Stimulated activated CD4-positive, alpha-beta T cell treated with anti-CD3 and anti-CD28 coated beads, Interleukin-4, amount 100 ng/mL, for 48 hours (primary cell): Measurements from ENCODE around the gene CRACDL.

Experiments used
- DNase-seq, 2 donors: peaks; one replicate each; pipeline ENCODE4 v3.0.0-alpha.2; 2020; ENCODE audit warnings: low read depth in 2 of 2

Gene CRACDL

DNA sequence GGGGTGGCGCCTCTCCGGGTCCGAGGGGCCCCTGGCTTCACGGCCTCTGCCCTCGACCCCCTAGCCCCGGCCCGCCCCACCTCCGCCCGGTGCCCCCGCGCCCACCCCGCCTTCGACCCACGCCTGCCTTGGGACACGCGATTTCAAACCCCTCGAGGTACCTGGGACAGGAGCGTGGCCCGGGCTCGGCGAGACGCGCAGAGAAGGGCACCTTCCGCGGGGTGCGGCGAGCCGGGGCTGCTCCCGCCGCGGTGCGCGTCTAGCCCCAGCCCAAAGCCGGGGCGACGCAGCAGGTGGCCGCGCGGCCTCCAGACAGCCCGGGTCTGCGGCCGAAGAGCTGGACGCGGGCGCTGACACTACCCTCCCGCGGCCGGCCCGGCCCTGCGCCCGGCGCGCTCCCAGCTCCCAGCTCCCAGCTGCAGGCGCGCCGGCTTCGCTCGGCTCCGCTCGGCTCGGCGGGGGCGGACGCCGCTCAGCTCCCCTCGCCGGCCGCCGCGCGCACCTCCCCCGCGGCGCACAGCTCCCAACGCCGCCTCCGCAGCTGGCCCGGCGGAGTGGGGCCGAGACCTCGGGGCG is at the start of gene CRACDL:
Gene CRACDL (minus strand): TSS at position 449 of the 576 bp plus-strand sequence. CDS start 89,425 bp downstream, outside the sequence.
- DNase-seq, result no peak

DNA sequence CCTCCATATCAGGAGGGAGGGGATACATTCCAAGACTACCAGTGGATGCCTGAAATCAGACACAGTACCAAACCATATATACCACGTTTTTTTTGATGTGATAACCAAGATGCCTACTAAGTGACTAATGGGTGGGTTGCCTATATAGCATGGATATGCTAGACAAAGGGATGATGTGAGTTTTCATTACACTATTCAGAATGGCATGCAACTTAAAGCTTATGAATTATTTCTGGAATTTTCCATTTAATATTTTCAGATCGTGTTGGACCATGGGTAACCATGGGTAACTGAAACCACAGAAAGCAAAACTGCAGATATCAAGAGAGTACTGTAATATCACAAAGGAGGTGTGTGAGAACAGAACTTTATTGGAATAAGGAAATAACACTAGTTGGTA is 39.6 kb upstream of the CRACDL start:
- DNase-seq, result no peak

DNA sequence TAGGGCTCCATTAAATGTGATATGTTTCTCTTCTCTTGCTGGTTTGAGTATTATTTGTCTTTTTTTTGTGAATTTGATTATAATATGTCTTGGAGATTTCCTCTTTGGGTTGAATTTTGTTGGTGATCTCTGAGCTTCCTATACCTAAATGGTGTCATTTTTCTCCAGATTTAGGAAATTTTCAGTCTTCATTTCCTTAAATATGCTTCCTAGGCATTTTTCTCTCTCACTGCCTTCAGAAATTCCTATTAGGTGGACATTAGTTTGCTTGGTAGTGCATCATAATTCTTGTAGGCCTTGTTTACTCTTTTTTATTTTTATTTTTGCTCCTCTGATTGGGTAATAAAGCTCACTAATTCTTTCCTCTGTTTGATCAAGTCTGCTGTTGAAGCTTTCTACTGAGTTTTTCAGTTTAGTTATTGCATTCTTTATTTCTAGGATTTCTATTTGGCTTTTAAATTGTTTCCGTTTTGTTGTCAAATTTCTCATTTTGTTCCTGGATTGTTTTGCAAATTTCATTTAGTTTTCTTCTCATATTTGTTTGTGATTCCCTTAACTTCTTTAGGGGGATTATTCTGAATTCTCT is 36.6 kb upstream of the CRACDL start:
- no peak for DNase-seq

DNA sequence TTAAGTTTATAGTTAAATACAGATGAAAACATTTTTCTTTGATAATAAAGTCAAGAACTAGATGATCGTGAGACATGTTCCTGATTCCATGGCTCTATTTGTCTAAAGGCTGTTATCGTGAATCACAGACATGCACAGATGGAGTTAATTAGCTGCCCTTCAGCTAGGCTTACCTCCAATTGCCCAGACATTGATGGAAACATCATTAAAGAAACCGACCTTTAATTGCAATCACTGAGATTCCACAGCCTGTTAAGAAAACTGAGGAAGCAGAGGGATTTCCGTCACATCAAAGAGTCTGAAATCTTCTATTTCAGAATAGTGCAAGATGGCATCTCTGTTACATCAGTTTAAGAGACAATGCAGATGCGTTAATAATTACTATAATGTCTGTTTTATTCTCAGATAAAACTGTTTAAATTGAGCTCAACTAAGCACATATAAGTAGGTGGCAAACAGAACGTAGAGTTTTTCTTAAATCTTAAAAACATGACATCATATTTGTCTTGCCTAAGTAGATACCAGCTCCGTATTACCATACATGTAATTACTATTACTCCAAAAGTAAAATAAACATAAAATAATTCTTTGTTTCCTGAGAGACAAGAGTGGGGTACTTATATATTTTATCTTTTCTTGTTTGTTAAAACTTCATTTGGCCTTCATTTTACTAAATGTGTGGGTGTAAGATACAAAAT is 23.9 kb upstream of the CRACDL start:
- DNase-seq, result no peak

DNA sequence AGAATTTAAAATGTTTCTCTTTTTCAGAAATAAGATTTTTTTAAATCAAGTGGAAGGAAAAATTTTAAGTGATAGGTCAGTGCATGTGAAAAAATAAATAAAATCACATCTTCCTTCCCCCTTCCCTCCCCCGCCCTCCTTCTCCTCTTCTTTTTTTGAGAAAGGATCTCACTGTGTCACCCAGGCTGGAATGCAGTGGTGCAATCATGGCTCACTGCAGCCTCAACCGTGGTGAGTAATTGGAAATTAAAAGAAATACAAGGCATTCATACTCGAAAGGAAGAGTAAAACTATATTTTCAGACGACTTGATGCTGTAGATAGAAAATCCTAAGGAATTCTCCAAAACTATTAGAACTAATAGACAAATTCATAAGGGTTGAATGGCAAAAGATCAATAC is 16.9 kb upstream of the CRACDL start:
- no peak for DNase-seq

- DNase-seq, result no peak
Observed at GRCh38 chr2:98948956-98949739, 13.1 kb upstream of the CRACDL start.

GRCh38 chr2:98947554-98947953 is 11.5 kb upstream of the CRACDL start:
- DNase-seq, result no peak

DNA sequence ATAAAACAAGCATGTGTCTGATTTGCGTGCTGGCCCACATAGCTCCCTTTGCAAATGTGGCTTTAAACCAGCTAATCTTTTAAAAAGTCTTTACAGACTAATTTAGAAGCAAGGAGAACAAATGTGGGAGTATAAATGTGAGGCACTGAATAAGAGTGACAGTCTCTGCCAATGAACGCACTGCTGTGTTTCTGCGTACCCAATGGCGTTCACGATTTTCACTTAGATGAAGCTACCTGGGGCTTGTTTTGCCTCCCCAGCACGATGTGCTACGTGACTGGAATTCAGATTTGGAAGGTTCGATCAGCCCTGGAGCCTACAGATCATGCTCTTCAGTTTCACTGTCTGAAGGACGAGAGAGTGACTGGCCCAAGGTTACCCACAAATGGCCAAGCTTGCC is 10.8 kb upstream of the CRACDL start:
- DNase-seq, result no peak

GRCh38 chr2:98944775-98945174 is 8.8 kb upstream of the CRACDL start:
- no peak for DNase-seq

DNA sequence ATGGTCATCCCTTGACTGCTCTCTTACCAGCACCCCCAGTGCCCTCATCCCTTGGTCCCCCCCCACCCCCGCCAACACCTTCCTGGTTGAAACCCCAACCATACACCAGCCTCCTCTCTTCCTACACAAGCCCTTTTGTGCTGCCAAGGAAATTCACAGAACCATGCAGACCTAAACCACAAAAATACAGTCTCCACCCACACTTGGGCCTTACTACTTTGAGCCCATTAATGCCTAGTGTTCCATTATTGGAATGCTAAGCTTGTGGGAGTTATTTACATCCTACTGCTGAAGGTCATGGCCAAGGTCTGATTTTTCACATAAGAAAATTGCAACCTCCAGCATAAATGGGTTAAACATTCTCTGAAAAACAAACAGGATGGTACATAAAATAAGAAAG is 4.1 kb upstream of the CRACDL start:
- DNase-seq, result no peak

DNA sequence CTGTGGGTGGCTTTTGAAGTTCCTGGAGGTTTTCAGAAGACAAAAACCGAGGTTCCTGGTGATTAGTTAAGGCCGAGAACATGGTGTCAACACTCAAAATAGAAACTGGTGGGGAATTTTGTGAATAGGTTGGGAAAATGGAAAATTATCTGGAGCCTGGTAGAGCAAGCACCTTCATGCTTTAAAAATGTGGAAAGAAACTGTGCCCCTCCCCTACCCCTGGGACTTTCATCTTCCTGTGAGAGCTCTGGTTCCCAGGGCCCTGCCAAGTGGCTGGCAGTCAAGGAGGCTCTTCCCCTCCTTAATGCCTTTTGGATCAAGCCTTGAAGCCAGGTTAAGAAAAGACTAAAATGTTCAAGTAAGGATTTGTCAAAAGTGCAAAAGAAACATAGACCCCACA is 1.9 kb upstream of the CRACDL start:
- no peak for DNase-seq

DNA sequence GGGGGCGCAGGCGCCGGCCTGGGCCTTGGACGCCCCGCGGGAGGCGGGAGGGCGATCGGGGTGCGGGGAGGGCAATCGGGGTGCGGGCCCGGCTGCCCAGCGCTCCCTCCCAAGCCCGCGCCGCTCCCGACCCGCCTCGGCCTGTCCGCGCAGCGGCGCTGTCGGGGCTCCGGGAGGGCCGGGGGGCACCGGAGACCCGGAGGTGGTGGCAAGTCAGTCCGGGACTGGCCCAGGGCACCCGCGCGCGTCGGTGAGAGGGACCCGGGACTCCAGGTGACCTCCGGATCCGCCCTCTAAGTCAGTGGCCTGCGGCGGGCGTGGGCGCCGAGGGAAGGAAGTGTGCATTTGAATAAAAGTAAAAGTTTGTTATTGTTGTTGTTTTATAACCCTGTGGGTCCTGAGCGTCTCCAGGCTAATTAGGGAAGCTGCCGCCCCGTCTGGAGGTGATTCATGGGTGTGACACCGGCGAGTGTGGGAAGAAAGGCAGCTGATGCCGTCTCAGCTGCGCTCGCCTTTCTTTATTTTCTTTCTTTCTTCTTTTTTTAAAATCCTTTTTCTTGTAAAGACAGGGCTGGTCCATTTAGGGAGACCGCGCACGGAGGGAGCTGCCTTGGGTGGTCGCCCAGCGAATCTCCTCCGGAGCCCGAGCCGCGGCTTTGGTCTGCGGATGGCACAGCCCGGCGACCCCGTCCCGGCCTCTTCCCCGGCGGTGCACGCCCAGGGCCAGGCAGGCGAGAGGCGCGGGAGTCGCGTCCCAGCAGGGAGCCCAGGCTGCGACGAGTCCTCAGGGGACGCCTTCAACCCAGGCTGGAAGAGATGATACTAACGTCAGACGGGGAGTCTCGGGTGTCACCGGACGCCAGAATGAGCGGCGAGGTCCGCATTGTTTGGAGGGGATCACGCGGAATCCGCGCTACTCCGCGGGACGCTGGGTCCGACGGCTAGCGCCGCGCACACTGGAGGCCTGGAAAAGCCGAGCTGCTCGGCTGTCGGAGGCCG is 627 bp upstream of the CRACDL start:
- no peak for DNase-seq

DNA sequence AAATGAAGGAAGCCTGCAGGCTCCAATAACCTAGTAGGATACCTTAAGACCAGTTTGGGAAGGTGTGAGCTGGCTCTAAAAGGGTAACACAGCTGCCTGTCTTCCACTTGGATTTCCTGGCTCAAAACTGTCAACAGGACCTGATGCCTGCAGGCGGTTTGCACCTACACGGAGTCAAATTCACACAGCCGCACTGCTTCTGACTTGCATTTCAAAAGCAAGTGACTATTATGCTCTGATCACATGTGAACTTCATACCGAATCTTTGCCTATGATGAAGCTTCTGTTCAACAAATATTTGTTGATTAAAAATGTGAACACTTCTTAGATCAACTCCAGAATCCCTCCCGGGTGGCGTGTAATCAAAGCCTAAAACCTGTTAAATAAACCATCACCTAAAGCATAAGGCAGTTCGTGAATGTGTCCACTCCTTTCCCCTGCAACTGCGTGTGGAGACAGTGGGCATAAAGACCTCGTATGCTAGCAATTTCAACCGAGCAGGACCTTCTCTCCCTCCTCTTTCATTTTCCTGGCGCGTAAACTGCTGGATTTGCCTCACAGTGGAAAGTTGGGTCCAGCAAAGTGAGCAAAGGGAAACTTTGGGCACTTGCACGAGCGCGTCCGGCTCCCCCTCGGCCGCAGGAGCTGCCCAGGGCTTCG is 784 bp downstream of the CRACDL start:
- DNase-seq, result no peak

DNA sequence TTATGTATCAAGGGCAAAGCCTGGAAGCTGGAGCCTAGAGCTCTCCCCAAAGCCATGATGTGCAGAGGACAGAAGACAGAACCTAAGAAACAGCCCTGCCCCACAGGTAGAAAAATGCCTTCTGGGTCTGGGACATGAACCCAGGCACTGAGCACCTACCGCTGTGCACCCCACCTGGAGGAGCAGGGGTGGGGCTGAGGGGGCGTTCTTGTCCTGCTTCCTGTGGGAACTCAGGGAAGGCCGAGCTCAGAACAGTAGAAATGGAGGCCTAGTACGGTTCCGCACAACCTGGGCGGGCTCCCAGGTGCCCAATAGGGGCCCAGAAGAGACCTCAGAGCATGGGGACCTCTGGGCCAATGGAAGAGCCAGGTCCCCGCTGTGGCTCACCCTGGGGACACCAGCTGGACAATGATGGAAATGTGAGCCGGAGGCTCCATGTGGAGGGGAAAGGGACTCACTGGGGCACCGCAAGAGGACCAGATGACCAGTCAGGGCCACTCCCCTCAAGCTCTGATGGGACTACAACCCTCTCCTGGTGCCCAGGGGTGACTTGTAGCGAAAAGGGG is 3.2 kb downstream of the CRACDL start:
- no peak for DNase-seq

- no peak for DNase-seq
Observed at GRCh38 chr2:98932164-98932563, 3.9 kb downstream of the CRACDL start.

DNA sequence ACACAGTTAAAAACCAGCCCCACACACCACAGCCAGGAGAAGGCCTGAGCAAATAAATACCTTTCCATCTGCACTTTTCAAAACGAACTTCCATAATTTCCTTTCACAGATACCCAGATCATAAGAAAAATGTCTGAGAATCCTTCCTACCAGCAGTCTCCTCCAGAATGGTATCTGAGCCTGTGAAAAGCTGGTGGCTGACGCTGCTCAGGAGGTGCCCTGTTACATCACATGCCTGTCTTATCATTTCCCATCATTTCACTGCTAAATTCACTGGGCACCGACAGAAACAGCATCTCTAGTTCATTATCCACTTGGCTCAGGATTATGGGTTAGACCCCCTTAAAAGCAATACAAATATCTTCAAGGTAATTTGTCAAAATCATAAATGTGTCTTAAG is 4.4 kb downstream of the CRACDL start:
- no peak for DNase-seq

- no peak for DNase-seq
Observed at GRCh38 chr2:98929920-98930319, 6.1 kb downstream of the CRACDL start.

GRCh38 chr2:98928242-98928641 is 7.8 kb downstream of the CRACDL start:
- DNase-seq, result no peak

DNA sequence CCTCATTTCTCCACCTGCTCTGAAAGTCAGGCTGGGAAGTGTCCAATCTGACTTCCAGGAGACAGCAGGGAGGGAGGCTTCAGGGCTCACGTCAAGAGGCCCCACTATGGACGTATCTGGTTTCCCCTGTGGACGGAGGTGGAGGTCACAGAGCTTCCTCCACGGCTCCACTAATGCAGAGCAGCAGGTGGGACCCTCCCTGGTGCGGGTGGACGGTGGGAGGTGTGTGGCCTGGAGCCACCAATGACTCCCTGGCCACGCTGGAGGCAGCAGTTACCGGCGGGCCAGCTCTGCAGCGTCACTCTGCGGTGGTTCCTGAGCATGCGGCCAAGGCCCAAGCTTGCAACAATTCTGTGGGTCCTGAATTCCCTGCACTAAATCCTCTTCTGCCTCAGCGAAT is 9.0 kb downstream of the CRACDL start:
- no peak for DNase-seq

- DNase-seq, result no peak
Observed at GRCh38 chr2:98926601-98927000, 9.4 kb downstream of the CRACDL start.

DNA sequence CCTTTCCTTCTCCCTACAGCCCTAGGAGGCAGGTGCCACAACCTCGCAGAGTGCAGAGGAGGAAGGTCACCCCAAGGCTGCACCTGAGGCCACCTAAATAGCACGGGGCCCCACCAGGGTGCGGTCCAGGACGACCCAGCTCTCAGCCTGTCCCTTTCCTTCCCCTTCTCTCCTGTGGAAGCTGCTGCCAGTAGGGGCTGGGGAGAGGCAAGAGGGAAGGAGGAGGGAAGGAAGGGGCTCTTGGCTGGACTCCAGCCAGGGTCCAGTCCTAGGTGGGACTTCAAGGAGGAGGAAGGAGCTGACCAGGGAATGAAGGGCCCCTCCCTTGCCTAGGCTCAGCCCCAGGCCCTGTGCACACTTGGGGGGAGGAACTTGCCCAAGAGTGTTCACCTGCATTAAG is 11.1 kb downstream of the CRACDL start:
- DNase-seq, result no peak
